SK-N-SH treated with all-trans-retinoic acid at 6 μM for 48 hours (cell line): ENCODE results near the gene OTOF.

Source experiments
- ATAC-seq: fragments of 200-7000 bp; cut with Tn5 transposase; 3 replicates; pipeline ENCODE4 v1.9.1; 2020; ENCODE audit warnings: mild to moderate bottlenecking, moderate library complexity
- ARNTL ChIP-seq: fragments of 450-650 bp; formaldehyde crosslinking; IDR thresholded peaks from 2 replicates; pipeline ENCODE4 v1.5.0; 2020; ENCODE audit warnings: low read depth, mild to moderate bottlenecking, moderate library complexity, borderline replicate concordance
- BACH2 ChIP-seq: fragments of 250-450 bp; sonication (Bioruptor Pico); IDR thresholded peaks from 2 replicates; pipeline ENCODE4 v1.9.0; 2021; ENCODE audit warnings: mild to moderate bottlenecking, borderline replicate concordance
- CSDC2 ChIP-seq: fragments of 250-450 bp; sonication (Bioruptor Pico); IDR thresholded peaks from 2 replicates; pipeline ENCODE4 v1.5.0; 2020; ENCODE audit warnings: mild to moderate bottlenecking, moderate library complexity
- ESRRG ChIP-seq: fragments of 250-450 bp; sonication (Bioruptor Pico); IDR thresholded peaks from 2 replicates; pipeline ENCODE4 v1.6.1; 2021; ENCODE audit warnings: mild to moderate bottlenecking
- GLIS3 ChIP-seq: fragments of 250-450 bp; sonication (Bioruptor Pico); IDR thresholded peaks from 2 replicates; pipeline ENCODE4 v1.5.0; 2020; ENCODE audit warnings: mild to moderate bottlenecking, moderate library complexity
- ISL1 ChIP-seq: fragments of 250-450 bp; sonication (Bioruptor Pico); IDR thresholded peaks from 2 replicates; pipeline ENCODE4 v2.1.2; 2022; ENCODE audit warnings: mild to moderate bottlenecking, moderate library complexity
- OSR1 ChIP-seq: fragments of 250-450 bp; sonication (Bioruptor Pico); IDR thresholded peaks from 2 replicates; pipeline ENCODE4 v1.8.0; 2022; ENCODE audit warnings: moderate library complexity, mild to moderate bottlenecking, inconsistent platforms
- PPARA ChIP-seq: fragments of 250-450 bp; sonication (Bioruptor Pico); IDR thresholded peaks from 2 replicates; pipeline ENCODE4 v1.5.0; 2020; ENCODE audit warnings: mild to moderate bottlenecking, borderline replicate concordance
- SNAI2 ChIP-seq: fragments of 250-450 bp; sonication (Bioruptor Pico); IDR thresholded peaks from 2 replicates; pipeline ENCODE4 v1.5.0; 2020; ENCODE audit warnings: mild to moderate bottlenecking, moderate library complexity
- TCF4 ChIP-seq: fragments of 250-450 bp; sonication (Bioruptor Pico); IDR thresholded peaks from 2 replicates; pipeline ENCODE4 v1.8.0; 2021; ENCODE audit warnings: mild to moderate bottlenecking, moderate library complexity, borderline replicate concordance
- TOX ChIP-seq: fragments of 250-450 bp; sonication (Bioruptor Pico); IDR thresholded peaks from 2 replicates; pipeline ENCODE4 v1.8.0; 2021; ENCODE audit warnings: mild to moderate bottlenecking, moderate library complexity, borderline replicate concordance
- ZC3H10 ChIP-seq: fragments of 250-450 bp; sonication (Bioruptor Pico); IDR thresholded peaks from 2 replicates; pipeline ENCODE4 v1.5.1; 2021; ENCODE audit warnings: mild to moderate bottlenecking, moderate library complexity
- ZFP3 ChIP-seq: fragments of 250-450 bp; sonication (Bioruptor Pico); IDR thresholded peaks from 2 replicates; pipeline ENCODE4 v1.5.0; 2020; ENCODE audit warnings: mild to moderate bottlenecking, moderate library complexity
- ZFP30 ChIP-seq: fragments of 450-650 bp; formaldehyde crosslinking; IDR thresholded peaks from 2 replicates; pipeline ENCODE4 v1.5.0; 2022; ENCODE audit warnings: mild to moderate bottlenecking, moderate library complexity
- ZNF8 ChIP-seq: fragments of 450-650 bp; formaldehyde crosslinking; IDR thresholded peaks from 2 replicates; pipeline ENCODE4 v1.5.0; 2020; ENCODE audit warnings: mild to moderate bottlenecking, moderate library complexity
- TF ChIP-seq, protein P1 (sequence below): fragments of 250-450 bp; sonication (Bioruptor Pico); IDR thresholded peaks from 2 replicates; pipeline ENCODE4 v1.8.0; 2020; ENCODE audit warnings: mild to moderate bottlenecking, moderate library complexity, borderline replicate concordance
- TF ChIP-seq, protein P2 (sequence below): fragments of 250-450 bp; sonication (Bioruptor Pico); IDR thresholded peaks from 2 replicates; pipeline ENCODE4 v1.5.1; 2021; ENCODE audit warnings: mild to moderate bottlenecking, moderate library complexity
- TF ChIP-seq, protein P3 (sequence below): fragments of 250-450 bp; sonication (Bioruptor Pico); IDR thresholded peaks from 2 replicates; pipeline ENCODE4 v1.5.0; 2020; ENCODE audit warnings: mild to moderate bottlenecking, moderate library complexity
- TF ChIP-seq, protein P4 (sequence below): fragments of 250-450 bp; sonication (Bioruptor Pico); IDR thresholded peaks from 2 replicates; pipeline ENCODE4 v1.5.1; 2020; ENCODE audit warnings: low read depth, mild to moderate bottlenecking, moderate library complexity

OTOF gene

DNA sequence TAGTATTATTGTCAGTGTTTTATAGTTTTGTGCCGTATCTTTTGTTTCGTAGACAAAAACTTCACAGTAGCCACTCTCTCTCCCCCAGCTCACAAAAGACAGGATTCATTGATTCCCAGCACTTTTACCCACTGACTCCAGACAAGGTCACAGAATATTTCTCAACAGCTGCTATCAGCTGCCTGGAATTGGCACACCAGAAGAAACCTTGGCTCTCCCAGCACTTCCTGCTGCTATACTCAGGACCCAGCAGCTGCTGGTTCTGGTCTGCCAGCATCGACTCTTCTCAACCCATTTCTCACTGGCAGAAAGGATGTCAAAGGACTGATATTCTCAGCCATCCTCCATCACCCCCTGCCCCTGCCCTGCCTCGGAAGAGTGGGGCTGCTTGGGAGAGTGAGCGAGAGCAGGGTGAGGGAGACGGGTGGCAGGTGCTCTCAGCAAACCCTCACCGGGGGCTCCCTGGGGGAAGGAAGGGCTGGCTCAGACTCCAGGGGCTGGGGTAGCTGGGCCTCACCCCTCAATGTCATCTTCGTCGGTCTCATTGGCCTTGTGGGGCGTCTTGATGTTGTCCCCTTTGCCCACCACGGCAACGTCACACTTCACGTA lies 6.1 kb upstream of the OTOF start (continued):
- TF ChIP-seq, protein P1, sequence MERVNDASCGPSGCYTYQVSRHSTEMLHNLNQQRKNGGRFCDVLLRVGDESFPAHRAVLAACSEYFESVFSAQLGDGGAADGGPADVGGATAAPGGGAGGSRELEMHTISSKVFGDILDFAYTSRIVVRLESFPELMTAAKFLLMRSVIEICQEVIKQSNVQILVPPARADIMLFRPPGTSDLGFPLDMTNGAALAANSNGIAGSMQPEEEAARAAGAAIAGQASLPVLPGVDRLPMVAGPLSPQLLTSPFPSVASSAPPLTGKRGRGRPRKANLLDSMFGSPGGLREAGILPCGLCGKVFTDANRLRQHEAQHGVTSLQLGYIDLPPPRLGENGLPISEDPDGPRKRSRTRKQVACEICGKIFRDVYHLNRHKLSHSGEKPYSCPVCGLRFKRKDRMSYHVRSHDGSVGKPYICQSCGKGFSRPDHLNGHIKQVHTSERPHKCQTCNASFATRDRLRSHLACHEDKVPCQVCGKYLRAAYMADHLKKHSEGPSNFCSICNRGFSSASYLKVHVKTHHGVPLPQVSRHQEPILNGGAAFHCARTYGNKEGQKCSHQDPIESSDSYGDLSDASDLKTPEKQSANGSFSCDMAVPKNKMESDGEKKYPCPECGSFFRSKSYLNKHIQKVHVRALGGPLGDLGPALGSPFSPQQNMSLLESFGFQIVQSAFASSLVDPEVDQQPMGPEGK (CRISPR knock-in tag) = no peak
- TF ChIP-seq ISL1 (CRISPR knock-in tag) = no peak
- TF ChIP-seq, all 23 proteins: peak for 0

DNA sequence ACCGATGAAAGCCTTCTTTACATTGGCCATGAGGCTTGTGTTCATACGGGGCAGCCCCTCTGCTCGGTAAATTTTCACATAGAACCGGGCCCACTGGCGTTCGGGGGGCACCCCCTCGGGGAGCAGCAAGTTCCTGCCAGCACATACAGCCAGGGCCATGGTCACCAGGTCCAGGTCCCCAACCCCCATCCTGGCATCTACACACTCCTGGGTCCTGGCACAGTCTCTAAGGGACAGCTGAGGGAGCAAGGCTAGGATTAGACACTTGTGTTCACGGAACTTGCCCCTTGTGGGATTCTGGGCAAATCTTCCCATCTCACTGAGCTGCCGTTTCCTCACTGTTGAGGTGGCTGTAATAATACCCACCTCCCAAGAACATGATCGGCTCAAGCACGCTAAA lies 5.6 kb upstream of the OTOF start:
- TF ChIP-seq CSDC2 (CRISPR knock-in tag) (no peak), ZFP30 (CRISPR knock-in tag) (no peak), ZNF8 (CRISPR knock-in tag) (no peak), TCF4 (CRISPR knock-in tag) (no peak), ZC3H10 (CRISPR knock-in tag) (no peak), BACH2 (no peak), OSR1 (no peak), GLIS3 (CRISPR knock-in tag) (no peak), ESRRG (CRISPR knock-in tag) (no peak), SNAI2 (CRISPR knock-in tag) (no peak)
- TF ChIP-seq, protein P2, sequence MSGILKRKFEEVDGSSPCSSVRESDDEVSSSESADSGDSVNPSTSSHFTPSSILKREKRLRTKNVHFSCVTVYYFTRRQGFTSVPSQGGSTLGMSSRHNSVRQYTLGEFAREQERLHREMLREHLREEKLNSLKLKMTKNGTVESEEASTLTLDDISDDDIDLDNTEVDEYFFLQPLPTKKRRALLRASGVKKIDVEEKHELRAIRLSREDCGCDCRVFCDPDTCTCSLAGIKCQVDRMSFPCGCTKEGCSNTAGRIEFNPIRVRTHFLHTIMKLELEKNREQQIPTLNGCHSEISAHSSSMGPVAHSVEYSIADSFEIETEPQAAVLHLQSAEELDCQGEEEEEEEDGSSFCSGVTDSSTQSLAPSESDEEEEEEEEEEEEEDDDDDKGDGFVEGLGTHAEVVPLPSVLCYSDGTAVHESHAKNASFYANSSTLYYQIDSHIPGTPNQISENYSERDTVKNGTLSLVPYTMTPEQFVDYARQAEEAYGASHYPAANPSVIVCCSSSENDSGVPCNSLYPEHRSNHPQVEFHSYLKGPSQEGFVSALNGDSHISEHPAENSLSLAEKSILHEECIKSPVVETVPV (CRISPR knock-in tag) = no peak
- TF ChIP-seq, protein P3, sequence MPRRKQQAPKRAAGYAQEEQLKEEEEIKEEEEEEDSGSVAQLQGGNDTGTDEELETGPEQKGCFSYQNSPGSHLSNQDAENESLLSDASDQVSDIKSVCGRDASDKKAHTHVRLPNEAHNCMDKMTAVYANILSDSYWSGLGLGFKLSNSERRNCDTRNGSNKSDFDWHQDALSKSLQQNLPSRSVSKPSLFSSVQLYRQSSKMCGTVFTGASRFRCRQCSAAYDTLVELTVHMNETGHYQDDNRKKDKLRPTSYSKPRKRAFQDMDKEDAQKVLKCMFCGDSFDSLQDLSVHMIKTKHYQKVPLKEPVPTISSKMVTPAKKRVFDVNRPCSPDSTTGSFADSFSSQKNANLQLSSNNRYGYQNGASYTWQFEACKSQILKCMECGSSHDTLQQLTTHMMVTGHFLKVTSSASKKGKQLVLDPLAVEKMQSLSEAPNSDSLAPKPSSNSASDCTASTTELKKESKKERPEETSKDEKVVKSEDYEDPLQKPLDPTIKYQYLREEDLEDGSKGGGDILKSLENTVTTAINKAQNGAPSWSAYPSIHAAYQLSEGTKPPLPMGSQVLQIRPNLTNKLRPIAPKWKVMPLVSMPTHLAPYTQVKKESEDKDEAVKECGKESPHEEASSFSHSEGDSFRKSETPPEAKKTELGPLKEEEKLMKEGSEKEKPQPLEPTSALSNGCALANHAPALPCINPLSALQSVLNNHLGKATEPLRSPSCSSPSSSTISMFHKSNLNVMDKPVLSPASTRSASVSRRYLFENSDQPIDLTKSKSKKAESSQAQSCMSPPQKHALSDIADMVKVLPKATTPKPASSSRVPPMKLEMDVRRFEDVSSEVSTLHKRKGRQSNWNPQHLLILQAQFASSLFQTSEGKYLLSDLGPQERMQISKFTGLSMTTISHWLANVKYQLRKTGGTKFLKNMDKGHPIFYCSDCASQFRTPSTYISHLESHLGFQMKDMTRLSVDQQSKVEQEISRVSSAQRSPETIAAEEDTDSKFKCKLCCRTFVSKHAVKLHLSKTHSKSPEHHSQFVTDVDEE (CRISPR knock-in tag) = no peak
- no peak for ATAC-seq

DNA sequence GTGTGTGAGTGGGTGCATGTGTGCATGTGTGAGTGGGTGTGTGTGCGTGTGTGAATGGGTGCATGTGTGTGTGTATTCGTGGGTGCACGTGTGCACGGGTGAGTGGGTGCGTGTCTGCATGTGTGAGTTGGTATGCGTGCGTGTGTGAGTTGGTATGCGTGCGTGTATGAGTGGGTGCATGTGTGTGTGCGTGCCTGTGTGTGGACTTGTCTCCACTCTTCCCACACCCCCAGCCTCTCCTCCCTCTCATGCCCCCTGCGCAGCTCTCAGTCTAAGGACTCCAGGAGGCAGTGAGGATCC lies 5.1 kb upstream of the OTOF start:
- no peak for ATAC-seq
- TF ChIP-seq CSDC2 (CRISPR knock-in tag) = no peak
- TF ChIP-seq, all 23 proteins: peak for 0

DNA sequence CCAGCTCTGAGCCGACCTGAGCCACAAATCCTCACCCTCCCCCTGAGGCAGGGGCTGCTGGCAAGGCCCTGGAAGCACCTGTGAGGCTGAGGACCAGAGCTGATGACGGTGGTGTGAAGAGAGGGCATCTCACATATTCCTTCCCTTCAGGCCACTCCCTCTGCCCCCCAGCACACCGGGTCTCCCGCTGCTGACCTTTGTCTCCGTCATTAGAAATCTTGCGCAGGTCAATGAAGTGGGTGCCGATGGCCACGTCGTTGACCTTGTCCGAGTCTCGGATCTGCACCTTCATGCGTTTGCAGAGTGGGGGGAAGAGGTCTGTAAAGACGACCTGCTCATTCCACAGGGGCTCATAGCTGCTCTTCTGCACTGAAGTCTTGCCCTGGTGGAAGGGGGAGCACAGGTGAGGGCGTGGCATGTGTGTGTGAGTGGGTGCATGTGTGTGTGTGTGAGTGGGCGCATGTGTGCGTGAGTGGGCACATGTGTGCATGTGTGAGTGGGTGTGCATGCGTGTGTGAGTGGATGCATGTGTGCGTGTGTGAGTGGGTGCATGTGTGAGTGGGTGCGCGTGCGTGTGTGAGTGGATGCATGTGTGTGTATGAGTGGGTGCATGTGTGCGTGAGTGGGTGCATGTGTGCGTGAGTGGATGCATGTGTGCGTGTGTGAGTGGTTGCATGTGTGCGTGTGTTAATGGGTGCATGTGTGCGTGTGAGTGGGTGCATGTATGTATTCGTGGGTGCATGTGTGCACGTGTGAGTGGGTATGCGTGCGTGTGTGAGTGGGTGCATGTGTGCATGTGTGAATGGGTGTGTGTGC lies 4.5 kb upstream of the OTOF start:
- TF ChIP-seq, protein P4, sequence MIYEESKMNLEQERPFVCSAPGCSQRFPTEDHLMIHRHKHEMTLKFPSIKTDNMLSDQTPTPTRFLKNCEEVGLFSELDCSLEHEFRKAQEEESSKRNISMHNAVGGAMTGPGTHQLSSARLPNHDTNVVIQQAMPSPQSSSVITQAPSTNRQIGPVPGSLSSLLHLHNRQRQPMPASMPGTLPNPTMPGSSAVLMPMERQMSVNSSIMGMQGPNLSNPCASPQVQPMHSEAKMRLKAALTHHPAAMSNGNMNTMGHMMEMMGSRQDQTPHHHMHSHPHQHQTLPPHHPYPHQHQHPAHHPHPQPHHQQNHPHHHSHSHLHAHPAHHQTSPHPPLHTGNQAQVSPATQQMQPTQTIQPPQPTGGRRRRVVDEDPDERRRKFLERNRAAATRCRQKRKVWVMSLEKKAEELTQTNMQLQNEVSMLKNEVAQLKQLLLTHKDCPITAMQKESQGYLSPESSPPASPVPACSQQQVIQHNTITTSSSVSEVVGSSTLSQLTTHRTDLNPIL (CRISPR knock-in tag) = no peak
- no peak for TF ChIP-seq TCF4 (CRISPR knock-in tag)
- TF ChIP-seq GLIS3 (CRISPR knock-in tag) = no peak
- no peak for TF ChIP-seq ZFP3 (CRISPR knock-in tag)
- TF ChIP-seq PPARA (CRISPR knock-in tag) = no peak
- TF ChIP-seq OSR1 = no peak
- TF ChIP-seq ARNTL (CRISPR knock-in tag) = no peak
- TF ChIP-seq ZC3H10 (CRISPR knock-in tag) = no peak
- TF ChIP-seq ZNF8 (CRISPR knock-in tag) = no peak
- no peak for ATAC-seq

DNA sequence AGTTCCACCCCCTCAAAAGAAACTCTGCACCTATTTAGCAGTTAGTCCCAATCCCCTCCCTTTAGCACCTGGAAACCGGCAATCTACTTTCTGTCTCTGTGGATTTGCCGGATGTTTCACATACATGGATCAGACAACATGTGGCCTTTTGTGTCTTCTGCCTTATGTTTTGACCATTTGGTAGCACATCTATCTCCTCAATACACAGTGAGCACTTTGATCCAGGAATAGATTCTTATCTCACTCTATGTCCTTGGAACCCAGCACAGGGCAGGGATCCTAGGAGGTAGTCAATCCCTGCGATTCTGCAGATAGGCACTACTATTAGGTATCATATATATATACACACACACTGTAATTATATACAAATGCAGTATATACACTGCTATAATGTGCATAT lies 3.8 kb upstream of the OTOF start:
- ATAC-seq = no peak
- TF ChIP-seq ZFP3 (CRISPR knock-in tag) (no peak), ISL1 (CRISPR knock-in tag) (no peak), TOX (CRISPR knock-in tag) (no peak), TCF4 (CRISPR knock-in tag) (no peak)
- TF ChIP-seq, protein P2 (CRISPR knock-in tag) = no peak
- TF ChIP-seq, all 23 proteins: peak for 0
